Measurements from ENCODE around the gene SSTR4. TPM values are rescaled to one million over a fixed set of nuclear protein-coding genes. Genes with fewer than 3 reads are reported as not detected.

Gene SSTR4
- total and polyA plus RNA-seq, 2 donors (not counting 3 experiments of a cell fraction or from before 2014, with no cell fraction given) = not detected

- intact Hi-C loops (cut with micrococcal nuclease) = no loop called here
- no peaks in the 10 kb centered on the region for H3K36me3 ChIP-seq (ENCODE audit: control insufficient read depth in 2 of 2, extremely low read depth in 1 of 2, insufficient read depth in 2 of 2, low read length in 2 of 2)
- H3K9ac ChIP-seq (replicated peaks; ENCODE audit: extremely low read depth, insufficient read depth, low read length) = no peak overlapping the region
- no peak for TF ChIP-seq GATA2 (IDR thresholded peaks at IDR 0.05; ENCODE audit: insufficient read depth, insufficient read length, low read depth, low read length)
- no peak for TF ChIP-seq JUN (IDR thresholded peaks at IDR 0.05; ENCODE audit: borderline replicate concordance, insufficient read depth, insufficient read length, low read depth)
- TF ChIP-seq MYC (IDR thresholded peaks at IDR 0.05; ENCODE audit: low read depth, low read length) = no peak
- TF ChIP-seq POLR2AphosphoS5 (IDR thresholded peaks at IDR 0.05; ENCODE audit: insufficient read depth, low read depth, low read length) = no peak
- TF ChIP-seq POLR2A (IDR thresholded peaks at IDR 0.05; ENCODE audit: low read depth, low read length) = no peak
- TF ChIP-seq CTCF (IDR thresholded peaks at IDR 0.05; ENCODE audit: extremely low read depth in 1 of 2, insufficient read depth in 1 of 2, low read depth in 1 of 2, low read length in 2 of 2) = no peak
- no peak for TF ChIP-seq MAX (IDR thresholded peaks at IDR 0.05; ENCODE audit: insufficient read depth, insufficient read length)
- no peak for TF ChIP-seq FOS (IDR thresholded peaks at IDR 0.05; ENCODE audit: borderline replicate concordance, insufficient read depth, low read length)
- TF ChIP-seq EZH2 (IDR thresholded peaks at IDR 0.05; ENCODE audit: borderline replicate concordance, low read depth, low read length, severe bottlenecking) = no peak
- H3K4me1 ChIP-seq (ENCODE audit: control insufficient read depth, extremely low read depth, insufficient read depth, low read length) = no peaks in the 10 kb centered on the region
- DNase-seq (ENCODE audit: low read depth, low spot score) (no peak), FAIRE-seq (no peak)
- no peaks in the 10 kb centered on the region for H3K9me3 ChIP-seq (replicated peaks; ENCODE audit: control insufficient read depth, insufficient read depth, low read length)
- no peak overlapping the region for H3K27ac ChIP-seq (ENCODE audit: insufficient read depth, low read depth, low read length)
- H4K20me1 ChIP-seq (replicated peaks; ENCODE audit: control insufficient read depth, extremely low read depth, insufficient read depth, low read length) = no peaks in the 10 kb centered on the region
- CTCF ChIA-PET = interaction anchor here (1.5 kb wide), 1 partner anchor 28 kb away, joined by 5 read pairs; no protein-coding TSS in a partner anchor
- H3K4me2 ChIP-seq (ENCODE audit: insufficient read depth, low read length) = no peak overlapping the region
- H2AFZ ChIP-seq (ENCODE audit: low read depth, low read length) = no peak overlapping the region
- BruUV-seq (replicated peaks) = no TSS peak
- POLR2A ChIA-PET = no interaction called here
- no peaks in the 10 kb centered on the region for H3K79me2 ChIP-seq (ENCODE audit: control insufficient read depth, insufficient read depth, low read length)
- dilution Hi-C loops (cut with MboI; ENCODE audit: extremely low pct_ligation_motif_present, low sequenced_read_pairs) = no loop called here
- H3K27me3 ChIP-seq (ENCODE audit: control insufficient read depth in 2 of 2, insufficient read depth in 2 of 2, low read length in 2 of 2) = peaks cover 2 to 3% of the 10 kb centered on the region in 2 experiments
- H3K4me3 ChIP-seq (replicated peaks in 1 of 3; ENCODE audit: insufficient read depth in 1 of 3, low read depth in 1 of 3, low read length in 3 of 3) = no peak overlapping the region
- H3K9me1 ChIP-seq (replicated peaks; ENCODE audit: control insufficient read depth, extremely low read depth, insufficient read depth, low read length) = no peaks in the 10 kb centered on the region
These were observed 32.8 kb upstream of the SSTR4 start for GRCh38 chr20:23002276-23002675.
